ENCODE measurements around the gene FEN1. TPM values are rescaled to one million over a fixed set of nuclear protein-coding genes. Genes with fewer than 3 reads are reported as not detected.

FEN1 gene
- total RNA-seq, 1 donor from 2014 or later, result 3.7 TPM

GRCh38 chr11:61783717-61784505 lies 8.8 kb upstream of the FEN1 start:
- ATAC-seq, result no peak
- no peak for DNase-seq (ENCODE audit: low spot score)
- intact Hi-C loops (cut with DNase I), result no loop called here

DNA sequence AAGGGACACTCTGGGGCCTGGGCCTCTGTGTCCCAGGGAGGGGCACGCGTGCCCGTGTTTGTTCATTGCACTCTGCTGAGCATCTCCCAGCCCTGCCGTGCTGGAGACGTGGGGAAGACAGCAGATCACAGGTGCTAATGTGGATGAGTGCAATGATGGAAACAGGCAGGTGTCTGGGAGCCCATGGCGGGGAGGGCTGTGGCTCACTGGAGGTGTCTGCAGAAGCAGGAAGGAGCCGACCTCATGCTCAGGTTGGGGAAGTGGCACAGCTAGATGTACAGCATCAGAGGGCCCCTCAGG lies 8.3 kb upstream of the FEN1 start:
- intact Hi-C loops (cut with DNase I), result no loop called here
- ATAC-seq, result no peak
- no peak for DNase-seq (ENCODE audit: low spot score)

GRCh38 chr11:61785837-61786402 lies 6.8 kb upstream of the FEN1 start:
- intact Hi-C loops (cut with DNase I), result no loop called here
- DNase-seq (ENCODE audit: low spot score), result no peak

DNA sequence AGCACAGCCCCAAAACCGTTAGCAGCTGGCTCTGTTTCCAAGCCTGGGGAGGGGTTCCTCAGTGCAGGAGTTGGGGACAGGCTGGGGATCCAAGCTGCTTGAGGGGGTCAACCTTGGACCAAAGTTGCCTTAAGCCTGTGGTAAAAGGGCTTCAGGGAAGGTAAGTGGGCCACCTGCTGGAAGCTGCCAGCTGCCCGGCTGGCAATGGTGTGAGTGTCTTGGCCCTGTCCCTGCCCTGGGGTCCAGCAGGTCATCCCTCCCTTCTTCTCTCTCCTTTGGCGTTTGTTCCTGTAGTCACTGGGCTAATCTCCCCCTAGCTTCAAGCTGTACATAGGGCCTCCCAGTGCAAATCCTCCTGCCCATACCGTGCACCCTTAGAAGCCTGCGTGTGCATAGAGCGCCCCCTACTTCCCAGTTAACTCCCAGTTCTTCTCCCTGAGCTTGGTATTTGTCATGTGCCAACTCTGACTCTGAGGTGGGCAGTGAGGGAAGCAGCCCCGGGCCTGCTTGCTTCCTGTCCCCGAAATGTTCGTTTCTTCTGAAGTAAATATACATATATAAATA lies 4.7 kb upstream of the FEN1 start:
- ATAC-seq (no peak), DNase-seq (ENCODE audit: low spot score) (no peak)
- intact Hi-C loops (cut with DNase I), result no loop called here

More at GRCh38 chr11:61785837-61786402, 6.8 kb upstream of the FEN1 start:
- ATAC-seq, result no peak

DNA sequence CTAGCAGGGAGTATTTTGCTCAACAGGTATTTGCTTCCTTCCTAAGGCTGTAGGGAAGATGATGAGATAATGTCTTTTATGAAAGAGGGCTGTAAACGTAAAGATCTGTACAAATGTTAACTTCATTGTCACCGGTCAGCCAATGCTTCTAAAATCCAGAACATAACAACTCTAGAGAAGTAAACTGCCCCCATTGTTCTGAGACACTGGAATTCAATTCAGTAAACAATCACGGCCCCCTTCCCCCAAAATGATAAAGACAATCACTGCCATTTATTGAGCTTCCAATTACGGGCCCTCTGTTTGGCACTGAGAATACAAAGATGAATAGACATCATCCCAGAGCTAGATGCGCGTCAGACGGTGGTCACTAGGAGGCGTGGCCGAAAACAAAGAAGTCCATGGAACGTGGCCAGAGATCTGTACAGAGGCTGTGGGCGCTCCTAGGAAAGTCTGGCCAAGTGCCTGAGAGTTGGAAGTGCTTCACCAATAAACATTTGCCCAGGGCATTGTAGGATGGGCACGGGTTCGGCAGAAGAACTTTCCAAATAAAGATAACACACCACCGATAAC lies 888 bp upstream of the FEN1 start:
- ATAC-seq (peak; percentile 77), DNase-seq (ENCODE audit: low spot score) (peak; percentile 86)
- intact Hi-C loops (cut with DNase I), result no loop called here

- intact Hi-C loops (cut with DNase I), result no loop called here
- no peak for ATAC-seq
- no peak for DNase-seq (ENCODE audit: low spot score)
Measured at GRCh38 chr11:61793083-61793828, 545 bp downstream of the FEN1 start.

DNA sequence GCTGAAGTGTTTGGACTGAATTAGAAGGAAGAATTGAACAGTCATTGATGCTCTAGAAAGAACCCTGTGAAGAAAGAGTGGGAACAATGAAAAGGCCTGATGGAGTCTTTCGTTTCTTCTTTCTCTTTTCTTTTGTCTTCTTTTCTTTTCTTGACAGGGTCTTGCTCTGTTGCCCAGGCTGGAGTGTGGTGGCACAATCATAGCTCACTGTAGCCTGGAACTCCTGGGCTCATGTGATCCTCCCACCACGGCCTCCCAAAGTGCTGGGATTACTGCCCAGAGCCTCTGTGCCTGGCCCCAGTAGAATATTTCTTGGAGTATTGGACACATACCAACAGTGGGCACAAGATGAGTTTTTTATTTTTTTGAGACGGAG lies 1.1 kb downstream of the FEN1 start:
- ATAC-seq, result no peak
- DNase-seq (ENCODE audit: low spot score), result no peak
- intact Hi-C loops (cut with DNase I), result no loop called here

GRCh38 chr11:61794579-61794978 lies 1.9 kb downstream of the FEN1 start:
- ATAC-seq (no peak), DNase-seq (ENCODE audit: low spot score) (no peak)
- intact Hi-C loops (cut with DNase I), result no loop called here

- no peak for DNase-seq (ENCODE audit: low spot score)
- intact Hi-C loops (cut with DNase I), result no loop called here
- ATAC-seq, result no peak
Measured at GRCh38 chr11:61795459-61795858, 2.7 kb downstream of the FEN1 start.

- ATAC-seq (no peak), DNase-seq (ENCODE audit: low spot score) (no peak)
- intact Hi-C loops (cut with DNase I), result no loop called here
Measured at GRCh38 chr11:61795876-61796526, 3.3 kb downstream of the FEN1 start.

GRCh38 chr11:61797263-61797944 lies 4.7 kb downstream of the FEN1 start:
- intact Hi-C loops (cut with DNase I), result no loop called here
- DNase-seq (ENCODE audit: low spot score) (peak; percentile 89), ATAC-seq (peak; percentile 48)

GRCh38 chr11:61799665-61800284 lies 7.1 kb downstream of the FEN1 start:
- DNase-seq (ENCODE audit: low spot score) (no peak), ATAC-seq (no peak)
- intact Hi-C loops (cut with DNase I), result loop anchor here (10.0 kb wide), 1 partner anchor 85 kb away; no protein-coding TSS in a partner anchor

GRCh38 chr11:61800331-61801281 lies 7.9 kb downstream of the FEN1 start:
- ATAC-seq (no peak), DNase-seq (ENCODE audit: low spot score) (no peak)
- intact Hi-C loops (cut with DNase I), result loop anchor here (10.0 kb wide), 1 partner anchor 84 kb away; no protein-coding TSS in a partner anchor

- ATAC-seq (no peak), DNase-seq (ENCODE audit: low spot score) (no peak)
- intact Hi-C loops (cut with DNase I), result loop anchor here (10.0 kb wide), 1 partner anchor 82 kb away; no protein-coding TSS in a partner anchor
Measured at GRCh38 chr11:61802605-61803004, 9.9 kb downstream of the FEN1 start.

DNA sequence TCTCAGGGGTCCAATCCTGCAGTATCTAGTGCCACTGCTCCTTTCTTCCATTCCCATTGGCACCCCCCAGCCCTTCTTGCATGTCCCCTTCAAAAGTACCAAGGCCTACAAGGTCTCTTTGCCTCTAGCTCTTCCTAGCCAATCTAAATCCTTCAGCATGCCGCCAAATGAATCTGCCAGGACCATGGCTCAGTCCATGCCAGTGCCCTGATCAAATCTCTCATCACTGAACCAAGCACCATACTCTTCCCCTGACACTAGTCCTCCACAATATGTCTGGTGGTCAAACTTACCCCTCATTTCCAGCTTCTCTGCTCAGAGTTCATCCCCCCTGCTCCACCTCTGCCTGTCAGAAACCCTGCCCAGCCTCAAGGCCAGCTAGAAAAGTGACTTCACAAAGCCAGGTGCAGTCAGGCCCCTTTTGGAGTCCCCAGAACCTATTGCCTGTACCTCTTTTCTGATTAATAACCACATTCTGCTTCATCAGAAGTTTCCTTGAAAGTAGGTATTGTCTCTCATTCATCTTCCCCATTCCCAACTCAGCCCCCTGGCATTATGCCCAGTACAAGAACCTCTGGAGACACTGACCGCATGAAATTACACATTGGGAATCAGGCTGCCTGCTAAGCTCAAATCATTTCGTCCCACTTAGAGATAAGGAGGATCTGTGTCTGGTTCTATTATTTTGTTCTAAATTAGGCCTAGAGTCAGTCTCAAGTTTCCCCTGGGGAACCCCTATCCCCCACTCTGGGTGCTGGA lies 11.4 kb downstream of the FEN1 start:
- DNase-seq (ENCODE audit: low spot score) (no peak), ATAC-seq (no peak)
- intact Hi-C loops (cut with DNase I), result loop anchor here (10.0 kb wide), 1 partner anchor 81 kb away; no protein-coding TSS in a partner anchor

DNA sequence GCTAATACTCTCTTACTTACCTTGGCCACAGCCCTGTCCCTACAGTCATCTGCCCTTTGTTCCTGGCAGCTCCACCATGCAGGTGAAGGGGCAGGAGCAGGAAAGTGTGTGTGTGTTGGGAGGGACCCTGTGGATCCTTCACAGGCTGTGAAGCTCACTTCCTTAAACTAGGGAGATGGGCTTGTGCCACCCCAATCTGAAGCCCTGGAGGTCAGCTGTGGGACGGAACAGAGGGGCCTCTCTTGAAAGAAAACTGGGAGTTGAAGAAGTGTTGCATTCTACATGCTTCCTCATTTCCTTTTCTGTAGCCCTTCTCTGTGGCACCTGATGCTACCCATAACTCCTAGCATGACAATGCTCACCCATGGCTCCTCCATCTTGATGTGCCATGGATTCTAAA lies 12.4 kb downstream of the FEN1 start:
- intact Hi-C loops (cut with DNase I), result loop anchor here (10.0 kb wide), 1 partner anchor 80 kb away; no protein-coding TSS in a partner anchor
- ATAC-seq, result no peak
- DNase-seq (ENCODE audit: low spot score), result no peak
